ENCODE data around the gene RTN4RL1. TPM values are rescaled to one million over a fixed set of nuclear protein-coding genes. Genes with fewer than 3 reads are reported as not detected.

Gene RTN4RL1
- total and polyA plus RNA-seq, 9 of the 15 experiments (the other 6 are each of a cell fraction or from before 2014, with no cell fraction given), result 0.04 to 0.06 (median 0.04) TPM; not detected in 5

DNA sequence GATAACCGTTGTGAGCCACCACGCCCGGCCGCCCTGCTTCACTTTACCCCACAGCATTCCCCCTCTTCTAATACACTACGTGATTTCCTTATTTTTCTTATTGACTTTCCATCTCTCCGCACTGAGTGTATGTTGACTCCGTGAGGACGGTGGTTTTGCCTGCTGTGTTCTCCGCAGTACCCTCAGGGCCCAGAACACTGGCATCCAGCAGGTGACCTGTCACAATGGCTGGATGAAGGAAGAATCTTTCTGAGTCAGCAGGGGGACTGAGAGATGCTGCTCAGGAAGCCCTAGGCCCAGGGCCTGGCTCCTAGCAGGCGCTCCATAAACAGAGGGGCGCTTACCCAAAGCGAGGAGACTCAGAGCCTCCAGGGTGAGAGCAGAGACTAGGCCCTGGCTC is 79.5 kb downstream of the RTN4RL1 start:
- intact Hi-C loops (cut with micrococcal nuclease) (no loop called here), in situ Hi-C loops (cut with MboI) (no loop called here)
- no peak for ATAC-seq
- 32% methylated on average over 7 of the region's 12 CpGs for WGBS (ENCODE audit: insufficient coverage, low coverage, missing lambda C conversion rate)
- Histone ChIP-seq H3K27me3 (ENCODE audit: control insufficient read depth in 2 of 2, insufficient read depth in 2 of 2, low read length in 2 of 2) (peaks cover 3 to 58% of the 10 kb centered on the region in 2 experiments; a peak in 4 of 5 replicates), H3K9me1 (ENCODE audit: control insufficient read depth, insufficient read depth, low read length) (no peaks in the 10 kb centered on the region), H3K27ac (ENCODE audit: extremely low read depth, low read depth, low read length) (no peak overlapping the region), H3K9ac (ENCODE audit: insufficient read depth in 1 of 2, low read depth in 2 of 2, low read length in 2 of 2) (no peak overlapping the region), H2AFZ (ENCODE audit: low read depth, low read length) (no peak overlapping the region), H4K20me1 (replicated peaks; ENCODE audit: control insufficient read depth, insufficient read depth, low read length) (no peaks in the 10 kb centered on the region), H3K4me3 (no peak overlapping the region), H3K79me2 (ENCODE audit: control insufficient read depth, insufficient read depth, low read length) (no peaks in the 10 kb centered on the region), H3K4me2 (ENCODE audit: insufficient read depth, low read length) (no peak overlapping the region), H3K36me3 (ENCODE audit: control insufficient read depth, insufficient read depth, low read length) (no peaks in the 10 kb centered on the region), H3K9me3 (replicated peaks; ENCODE audit: control insufficient read depth, insufficient read depth, low read depth, low read length) (no peaks in the 10 kb centered on the region), H3K4me1 (replicated peaks in 1 of 2; ENCODE audit: control insufficient read depth in 2 of 2, insufficient read depth in 2 of 2, low read length in 2 of 2) (peaks cover 0 to 15% of the 10 kb centered on the region in 2 experiments; a peak in 2 of 5 replicates)
- ChIA-PET POLR2A (no interaction called here), CTCF (ENCODE audit: low intra/inter-chr PET ratio) (no interaction called here)
- DNase-seq (ENCODE audit: extremely low read depth in 1 of 4, low spot score in 3 of 4), result no peak
- FAIRE-seq, result no peak
- BruUV-seq (replicated peaks), result no TSS peak
- TF ChIP-seq, protein P1, sequence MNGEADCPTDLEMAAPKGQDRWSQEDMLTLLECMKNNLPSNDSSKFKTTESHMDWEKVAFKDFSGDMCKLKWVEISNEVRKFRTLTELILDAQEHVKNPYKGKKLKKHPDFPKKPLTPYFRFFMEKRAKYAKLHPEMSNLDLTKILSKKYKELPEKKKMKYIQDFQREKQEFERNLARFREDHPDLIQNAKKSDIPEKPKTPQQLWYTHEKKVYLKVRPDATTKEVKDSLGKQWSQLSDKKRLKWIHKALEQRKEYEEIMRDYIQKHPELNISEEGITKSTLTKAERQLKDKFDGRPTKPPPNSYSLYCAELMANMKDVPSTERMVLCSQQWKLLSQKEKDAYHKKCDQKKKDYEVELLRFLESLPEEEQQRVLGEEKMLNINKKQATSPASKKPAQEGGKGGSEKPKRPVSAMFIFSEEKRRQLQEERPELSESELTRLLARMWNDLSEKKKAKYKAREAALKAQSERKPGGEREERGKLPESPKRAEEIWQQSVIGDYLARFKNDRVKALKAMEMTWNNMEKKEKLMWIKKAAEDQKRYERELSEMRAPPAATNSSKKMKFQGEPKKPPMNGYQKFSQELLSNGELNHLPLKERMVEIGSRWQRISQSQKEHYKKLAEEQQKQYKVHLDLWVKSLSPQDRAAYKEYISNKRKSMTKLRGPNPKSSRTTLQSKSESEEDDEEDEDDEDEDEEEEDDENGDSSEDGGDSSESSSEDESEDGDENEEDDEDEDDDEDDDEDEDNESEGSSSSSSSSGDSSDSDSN (IDR thresholded peaks at IDR 0.05; ENCODE audit: borderline replicate concordance in 1 of 2, low read depth in 2 of 2, low read length in 2 of 2), result no peak
- no peak for TF ChIP-seq POLR2A (conservative IDR thresholded peaks at IDR 0.05)
- TF ChIP-seq, protein P2, sequence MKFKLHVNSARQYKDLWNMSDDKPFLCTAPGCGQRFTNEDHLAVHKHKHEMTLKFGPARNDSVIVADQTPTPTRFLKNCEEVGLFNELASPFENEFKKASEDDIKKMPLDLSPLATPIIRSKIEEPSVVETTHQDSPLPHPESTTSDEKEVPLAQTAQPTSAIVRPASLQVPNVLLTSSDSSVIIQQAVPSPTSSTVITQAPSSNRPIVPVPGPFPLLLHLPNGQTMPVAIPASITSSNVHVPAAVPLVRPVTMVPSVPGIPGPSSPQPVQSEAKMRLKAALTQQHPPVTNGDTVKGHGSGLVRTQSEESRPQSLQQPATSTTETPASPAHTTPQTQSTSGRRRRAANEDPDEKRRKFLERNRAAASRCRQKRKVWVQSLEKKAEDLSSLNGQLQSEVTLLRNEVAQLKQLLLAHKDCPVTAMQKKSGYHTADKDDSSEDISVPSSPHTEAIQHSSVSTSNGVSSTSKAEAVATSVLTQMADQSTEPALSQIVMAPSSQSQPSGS (CRISPR knock-in tag; IDR thresholded peaks at IDR 0.05), result no peak
- no peak for TF ChIP-seq TCF7L2 (IDR thresholded peaks at IDR 0.05; ENCODE audit: low read depth, low read length)
- TF ChIP-seq ZSCAN29 (IDR thresholded peaks at IDR 0.05), result no peak
- TF ChIP-seq CC2D1A (IDR thresholded peaks at IDR 0.05), result no peak
- no peak for TF ChIP-seq SIN3B (IDR thresholded peaks at IDR 0.05; ENCODE audit: low read depth)
- no peak for TF ChIP-seq ZKSCAN8 (CRISPR knock-in tag; IDR thresholded peaks at IDR 0.05)
- no peak for TF ChIP-seq TAF7 (tag; IDR thresholded peaks at IDR 0.05)
- TF ChIP-seq TEAD1 (CRISPR knock-in tag; IDR thresholded peaks at IDR 0.05), result no peak
- no peak for TF ChIP-seq ZNF354B (CRISPR knock-in tag; IDR thresholded peaks at IDR 0.05)
- TF ChIP-seq ZNF143 (CRISPR knock-in tag; IDR thresholded peaks at IDR 0.05), result no peak
- TF ChIP-seq, protein P3, sequence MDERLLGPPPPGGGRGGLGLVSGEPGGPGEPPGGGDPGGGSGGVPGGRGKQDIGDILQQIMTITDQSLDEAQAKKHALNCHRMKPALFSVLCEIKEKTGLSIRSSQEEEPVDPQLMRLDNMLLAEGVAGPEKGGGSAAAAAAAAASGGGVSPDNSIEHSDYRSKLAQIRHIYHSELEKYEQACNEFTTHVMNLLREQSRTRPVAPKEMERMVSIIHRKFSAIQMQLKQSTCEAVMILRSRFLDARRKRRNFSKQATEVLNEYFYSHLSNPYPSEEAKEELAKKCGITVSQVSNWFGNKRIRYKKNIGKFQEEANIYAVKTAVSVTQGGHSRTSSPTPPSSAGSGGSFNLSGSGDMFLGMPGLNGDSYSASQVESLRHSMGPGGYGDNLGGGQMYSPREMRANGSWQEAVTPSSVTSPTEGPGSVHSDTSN (CRISPR knock-in tag; IDR thresholded peaks at IDR 0.05; ENCODE audit: low read depth), result no peak
- TF ChIP-seq, protein P3 (tag; conservative IDR thresholded peaks at IDR 0.05; ENCODE audit: low read depth), result no peak
- no peak for TF ChIP-seq CXXC5 (CRISPR knock-in tag; IDR thresholded peaks at IDR 0.05)
- no peak for TF ChIP-seq TAF1 (IDR thresholded peaks at IDR 0.05; ENCODE audit: control insufficient read depth, extremely low read depth, insufficient read depth, low read length, severe bottlenecking)
- no peak for TF ChIP-seq ZNF561 (CRISPR knock-in tag; conservative IDR thresholded peaks at IDR 0.05)
